H1 (cell line): ENCODE results near the gene HIVEP3. TPM values are rescaled to one million over a fixed set of nuclear protein-coding genes. Genes with fewer than 3 reads are reported as not detected.
A peak's percentile ranks its signal among the peaks of the same experiment; 100 is the strongest.

Experiments used
- CTCF ChIA-PET: fragments of 300-600 bp; sonication (Branson Sonifier 250); formaldehyde crosslinking; loops from one replicate; lab custom pipeline; 2021; ENCODE audit not compliant: partially characterized antibody; lab: Charles Lee
- POLR2A ChIA-PET: fragments of 300-600 bp; sonication (Branson Sonifier 250); formaldehyde crosslinking; loops from one replicate; lab custom pipeline; 2021; ENCODE audit warnings: inconsistent platforms; ENCODE audit not compliant: partially characterized antibody; lab: Charles Lee
- DNase-seq, 2 experiments: peaks; one replicate each; pipeline versions ENCODE4 v3.0.0 to v3.0.0-alpha.2; 2010 to 2022; ENCODE audit warnings: low spot score in 2 of 2, low read depth in 1 of 2, mixed read lengths in 1 of 2
- FAIRE-seq: peaks from 2 replicates; lab custom pipeline; 2011; peaks lifted over from hg19 to GRCh38; lab: Jason Lieb, UNC
- H2AFZ ChIP-seq: 2 replicates; pipeline ENCODE4 v1.8.1; 2012; ENCODE audit warnings: low read length, inconsistent platforms
- H2AK5ac ChIP-seq: 2 replicates; pipeline ENCODE4 v1.6.1; 2013; ENCODE audit warnings: low read depth, low read length
- H2BK120ac ChIP-seq: replicated peaks from 2 replicates; pipeline ENCODE3; 2013; ENCODE audit warnings: low read depth, low read length, inconsistent platforms
- H2BK12ac ChIP-seq: 2 replicates; pipeline ENCODE4 v1.6.1; 2013; ENCODE audit warnings: low read depth, low read length
- H2BK15ac ChIP-seq: 2 replicates; pipeline ENCODE4 v1.6.1; 2013; ENCODE audit warnings: low read length
- H2BK20ac ChIP-seq: 2 replicates; pipeline ENCODE4 v1.6.1; 2013; ENCODE audit warnings: low read length
- H2BK5ac ChIP-seq: 2 replicates; pipeline ENCODE4 v1.6.1; 2013; ENCODE audit warnings: low read depth, low read length
- H3K14ac ChIP-seq: 2 replicates; pipeline ENCODE4 v1.6.1; 2013; ENCODE audit warnings: inconsistent platforms; ENCODE audit not compliant: insufficient read length
- H3K18ac ChIP-seq: 2 replicates; pipeline ENCODE4 v1.6.1; 2013; ENCODE audit warnings: low read length; ENCODE audit errors: extremely low read depth
- H3K23ac ChIP-seq: 2 replicates; pipeline ENCODE4 v1.6.1; 2013; ENCODE audit warnings: inconsistent platforms; ENCODE audit not compliant: insufficient read length
- H3K23me2 ChIP-seq: 2 replicates; pipeline ENCODE4 v1.6.1; 2013; ENCODE audit warnings: low read depth, low read length
- H3K27ac ChIP-seq: 2 replicates; pipeline ENCODE4 v1.6.1; 2011; ENCODE audit warnings: low read depth, low read length, inconsistent platforms
- H3K27me3 ChIP-seq, 4 experiments: replicated peaks in 1 of 4; 1 replicate in 1 of 4; 2 replicates in 3 of 4; pipeline versions ENCODE4 v1.6.1 to v1.8.1; 2011 to 2013; ENCODE audit warnings: low read length in 3 of 4, mild to moderate bottlenecking in 3 of 4, inconsistent platforms in 2 of 4, mixed read lengths in 2 of 4, moderate library complexity in 1 of 4; ENCODE audit not compliant: control insufficient read depth in 3 of 4, insufficient read depth in 3 of 4; ENCODE audit errors: extremely low read depth in 1 of 4
- H3K36me3 ChIP-seq, 4 experiments: 2 replicates each; pipeline versions ENCODE4 v1.6.1 to v1.8.1; 2011 to 2013; ENCODE audit warnings: mild to moderate bottlenecking in 4 of 4, low read length in 3 of 4, moderate library complexity in 2 of 4, control low read depth in 1 of 4, inconsistent platforms in 1 of 4; ENCODE audit not compliant: insufficient read depth in 4 of 4, control insufficient read depth in 2 of 4
- H3K4ac ChIP-seq: replicated peaks from 2 replicates; pipeline ENCODE3; 2013; ENCODE audit warnings: low read length, low read depth, mixed read lengths, inconsistent platforms; ENCODE audit not compliant: insufficient read length
- H3K4me1 ChIP-seq, 4 experiments: replicated peaks in 1 of 4; 1 replicate in 1 of 4; 2 replicates in 3 of 4; pipeline versions ENCODE4 v1.6.1 to v1.8.1; 2011 to 2013; ENCODE audit warnings: low read length in 3 of 4, inconsistent platforms in 2 of 4, mixed read lengths in 1 of 4; ENCODE audit not compliant: insufficient read depth in 4 of 4, control insufficient read depth in 3 of 4
- H3K4me2 ChIP-seq, 2 experiments: 2 replicates each; pipeline versions ENCODE4 v1.6.1 to v1.8.1; 2011 to 2013; ENCODE audit warnings: low read depth in 2 of 2, low read length in 2 of 2, control low read depth in 1 of 2, inconsistent platforms in 1 of 2, mild to moderate bottlenecking in 1 of 2; ENCODE audit not compliant: insufficient read depth in 1 of 2
- H3K4me3 ChIP-seq, 4 experiments: fragments of 200-600, 300-600 bp in 1 of 4; sonication (generic), shearing (Covaris generic), sonication (Bioruptor Twin) in 1 of 4; 2 replicates each; pipeline versions ENCODE4 v1.5.1 to v1.8.1; 2011 to 2016; ENCODE audit warnings: low read length in 4 of 4, low read depth in 3 of 4, control low read depth in 2 of 4, inconsistent platforms in 2 of 4, mild to moderate bottlenecking in 2 of 4, mixed read lengths in 1 of 4, moderate library complexity in 1 of 4; ENCODE audit not compliant: insufficient read depth in 2 of 4; ENCODE audit errors: extremely low read depth in 1 of 4
- H3K56ac ChIP-seq: replicated peaks from 2 replicates; pipeline ENCODE3; 2013; ENCODE audit warnings: low read depth, mild to moderate bottlenecking, mixed read lengths, low read length, inconsistent platforms; ENCODE audit not compliant: insufficient read length
- H3K79me1 ChIP-seq: 2 replicates; pipeline ENCODE4 v1.6.1; 2013; ENCODE audit warnings: low read depth, low read length, control low read depth
- H3K79me2 ChIP-seq, 2 experiments: 2 replicates each; pipeline versions ENCODE4 v1.6.1 to v1.8.1; 2012 to 2013; ENCODE audit warnings: low read length in 2 of 2, mild to moderate bottlenecking in 2 of 2, inconsistent platforms in 1 of 2; ENCODE audit not compliant: insufficient read depth in 2 of 2, control insufficient read depth in 1 of 2
- H3K9ac ChIP-seq, 4 experiments: replicated peaks in 1 of 4; 1 replicate in 1 of 4; 2 replicates in 3 of 4; pipeline versions ENCODE4 v1.6.1 to v1.8.1; 2011 to 2013; ENCODE audit warnings: low read depth in 3 of 4, low read length in 3 of 4, control low read depth in 2 of 4, mild to moderate bottlenecking in 2 of 4, moderate library complexity in 2 of 4, inconsistent platforms in 1 of 4; ENCODE audit errors: extremely low read depth in 1 of 4
- H3K9me3 ChIP-seq, 2 experiments: 2 replicates each; pipeline versions ENCODE4 v1.6.1 to v1.8.1; 2012 to 2013; ENCODE audit warnings: mild to moderate bottlenecking in 2 of 2, moderate library complexity in 2 of 2, control low read depth in 1 of 2, inconsistent platforms in 1 of 2, low read depth in 1 of 2, low read length in 1 of 2, mixed read lengths in 1 of 2; ENCODE audit not compliant: insufficient read depth in 2 of 2
- H4K20me1 ChIP-seq, 2 experiments: replicated peaks in 1 of 2; 2 replicates each; pipeline versions ENCODE3 to v1.8.1; 2011 to 2013; ENCODE audit warnings: inconsistent platforms in 2 of 2, low read length in 2 of 2, mild to moderate bottlenecking in 1 of 2; ENCODE audit not compliant: insufficient read depth in 2 of 2, control insufficient read depth in 1 of 2
- H4K5ac ChIP-seq: 2 replicates; pipeline ENCODE4 v1.6.1; 2013; ENCODE audit warnings: low read length, low read depth, mixed read lengths, inconsistent platforms; ENCODE audit not compliant: insufficient read length
- H4K8ac ChIP-seq: 2 replicates; pipeline ENCODE4 v1.8.0; 2013; ENCODE audit warnings: mild to moderate bottlenecking, moderate library complexity, low read length, inconsistent platforms; ENCODE audit not compliant: insufficient read depth; ENCODE audit errors: extremely low read depth
- H4K91ac ChIP-seq: replicated peaks from 2 replicates; pipeline ENCODE3; 2013; ENCODE audit warnings: low read length, mixed read lengths, inconsistent platforms; ENCODE audit not compliant: insufficient read length
- CHD2 ChIP-seq: IDR thresholded peaks from 2 replicates; pipeline ENCODE4 v1.6.1; 2012; ENCODE audit warnings: low read length, improper control_type of control experiment
- CTCF ChIP-seq, 3 experiments: IDR thresholded peaks; 1 replicate in 2 of 3; 2 replicates in 1 of 3; pipeline versions ENCODE4 v1.5.1 to v1.6.1; 2011; ENCODE audit warnings: low read length in 3 of 3, mild to moderate bottlenecking in 3 of 3, inconsistent platforms in 2 of 3, low read depth in 1 of 3, moderate library complexity in 1 of 3; ENCODE audit not compliant: insufficient read depth in 1 of 3; ENCODE audit errors: control extremely low read depth in 1 of 3
- EZH2 ChIP-seq: fragments of 200-600 bp; sonication (generic); IDR thresholded peaks from 2 replicates; pipeline ENCODE4 v1.7.1; 2012; ENCODE audit warnings: low read depth, mild to moderate bottlenecking, moderate library complexity, low read length, inconsistent platforms; ENCODE audit not compliant: severe bottlenecking
- JUN ChIP-seq: IDR thresholded peaks from 2 replicates; pipeline ENCODE4 v1.6.1; 2011; ENCODE audit warnings: low read depth, mild to moderate bottlenecking, improper control_type of control experiment, low read length
- JUND ChIP-seq: IDR thresholded peaks from 2 replicates; pipeline ENCODE4 v1.6.1; 2011; ENCODE audit warnings: mild to moderate bottlenecking, improper control_type of control experiment, low read length
- KDM5A ChIP-seq: fragments of 200-600 bp; IDR thresholded peaks from 2 replicates; pipeline ENCODE4 v1.7.1; 2012; ENCODE audit warnings: mild to moderate bottlenecking, low read length, inconsistent platforms, mixed read lengths
- POLR2AphosphoS5 ChIP-seq: IDR thresholded peaks from 2 replicates; pipeline ENCODE4 v1.6.1; 2011; ENCODE audit warnings: low read depth, low read length
- RNF2 ChIP-seq: fragments of 200-900, 300-1000 bp; sonication (generic); IDR thresholded peaks from 2 replicates; pipeline ENCODE4 v1.7.1; 2016; ENCODE audit warnings: borderline replicate concordance, low read depth, mild to moderate bottlenecking, antibody characterized with exemption, low read length; ENCODE audit not compliant: poor library complexity, severe bottlenecking; ENCODE audit errors: missing control alignments
- SIRT6 ChIP-seq: IDR thresholded peaks from one replicate; pipeline ENCODE4 v1.7.1; 2012; ENCODE audit warnings: low read length, inconsistent platforms
- TBP ChIP-seq: IDR thresholded peaks from 2 replicates; pipeline ENCODE4 v1.6.1; 2011; ENCODE audit warnings: low read depth, low read length, improper control_type of control experiment
- USF2 ChIP-seq: IDR thresholded peaks from 2 replicates; pipeline ENCODE4 v1.6.1; 2011; ENCODE audit warnings: low read length, improper control_type of control experiment
- WGBS, 2 experiments: shearing (Covaris generic) in 1 of 2; methylation state at CpG; one replicate each; pipeline versions ENCODE4 v1.1.6 to v1.1.7; 2013 to 2015; ENCODE audit warnings: low lambda C conversion rate in 2 of 2, mixed read lengths in 2 of 2, inconsistent platforms in 1 of 2, low coverage in 1 of 2, missing lambda C conversion rate in 1 of 2; ENCODE audit not compliant: insufficient replicate concordance in 2 of 2, insufficient coverage in 1 of 2, insufficient read length in 1 of 2; ENCODE audit errors: extremely low coverage in 1 of 2, missing lambda C conversion rate in 1 of 2; 5-methylcytosine and 5-hydroxymethylcytosine counted together
- polyA plus RNA-seq, 7 experiments: library from polyadenylated mRNA; depleted of rRNA in 3 of 7; stranded (reverse) in 5 of 7; unstranded in 2 of 7; fragments of >200 nt in 5 of 7; fragments of 200-250 nt in 2 of 7; gene quantifications; 1 replicate in 5 of 7; 2 replicates in 1 of 7; 4 replicates in 1 of 7; pipeline versions ENCODE4 v1.2.1 to v1.2.3, GENCODE V29; 2011 to 2013; ENCODE audit warnings: missing spikeins in 2 of 7, mixed read lengths in 2 of 7
- total RNA-seq: library from RNA; stranded (reverse); fragmentation: NEBNext Ultra II Directional; extraction: Animal tissue kit (Norgen Biotek cat#: 25700); gene quantifications from 2 replicates; pipeline ENCODE4 v1.2.1, GENCODE V29; 2021

The HIVEP3 gene
- total and polyA plus RNA-seq, 2 of the 8 experiments (the other 6 are each of a cell fraction or from before 2014, with no cell fraction given) = 0.24 to 0.69 TPM

- Histone ChIP-seq H2AK5ac (no peak overlapping the region), H4K8ac (no peak overlapping the region; the same call in 1 of the 2 replicates), H3K4me1 (peaks cover 2 to 11% (median 6%) of the 10 kb centered on the region in 4 experiments; a peak in 5 of 7 replicates), H2BK120ac (no peak overlapping the region), H4K20me1 (no peaks in the 10 kb centered on the region), H2BK5ac (no peak overlapping the region), H3K4me3 (no peak overlapping the region), H2BK12ac (no peak overlapping the region), H3K14ac (no peak overlapping the region), H3K4ac (no peak overlapping the region), H4K91ac (no peak overlapping the region), H3K18ac (no peak overlapping the region), H3K79me2 (no peaks in the 10 kb centered on the region), H3K9ac (no peak overlapping the region), H2BK15ac (no peak overlapping the region), H3K79me1 (no peaks in the 10 kb centered on the region), H3K27me3 (no peaks in the 10 kb centered on the region; a peak in 2 of 7 replicates), H3K36me3 (no peaks in the 10 kb centered on the region), H3K56ac (no peak overlapping the region), H3K9me3 (no peaks in the 10 kb centered on the region), H2AFZ (no peak overlapping the region), H3K23me2 (no peaks in the 10 kb centered on the region), H3K27ac (no peak overlapping the region), H2BK20ac (no peak overlapping the region), H4K5ac (no peak overlapping the region), H3K4me2 (no peak overlapping the region), H3K23ac (no peak overlapping the region)
- WGBS, 2 experiments = 71% methylated on average over 2 of the region's 2 CpGs; no CpG with 5 or more reads in 1 of the 2 experiments
- POLR2A ChIA-PET = no interaction called here
- CTCF ChIA-PET = interaction anchor here (1.1 kb wide), 1 partner anchor 124 kb away, joined by 3 read pairs; no protein-coding TSS in a partner anchor
- FAIRE-seq (no peak), DNase-seq (peak in 1 of 2 experiments; percentile 19)
- no peak for TF ChIP-seq CHD2
- TF ChIP-seq JUND = no peak
- TF ChIP-seq EZH2 = no peak
- TF ChIP-seq TBP = no peak
- TF ChIP-seq SIRT6 = no peak
- TF ChIP-seq USF2 = no peak
- TF ChIP-seq KDM5A = no peak
- no peak for TF ChIP-seq CTCF (IDR thresholded peaks at IDR 0.05; ENCODE audit: control extremely low read depth in 1 of 3, insufficient read depth in 1 of 3, low read depth in 1 of 3, low read length in 3 of 3)
- TF ChIP-seq RNF2 = no peak
- TF ChIP-seq JUN = no peak
- no peak for TF ChIP-seq POLR2AphosphoS5
These were observed 302.7 kb downstream of the HIVEP3 start for GRCh38 chr1:41615981-41616380.
